Measurements from ENCODE around the gene THEMIS2. TPM values are rescaled to one million over a fixed set of nuclear protein-coding genes. Genes with fewer than 3 reads are reported as not detected.
A peak's percentile ranks its signal among the peaks of the same experiment; 100 is the strongest.

Gene THEMIS2
- 2.7 and 5.3 TPM in 2 replicates for total RNA-seq

GRCh38 chr1:27872059-27872801 is at the start of gene THEMIS2:
Gene THEMIS2, plus strand, starts transcription at chr1:27872544. Its CDS starts 28 bp downstream, at chr1:27872572.

GRCh38 chr1:27830621-27831440 is 41.5 kb upstream of the THEMIS2 start, which contains the start of gene PPP1R8:
Gene PPP1R8, plus strand, starts transcription at chr1:27830782. Its CDS starts 54 bp downstream, at chr1:27830836.

GRCh38 chr1:27934818-27935549 is 62.6 kb downstream of the THEMIS2 start, which contains the start of gene SMPDL3B:
Gene SMPDL3B, plus strand, starts transcription at chr1:27935000. Its CDS starts 184 bp downstream, at chr1:27935184.

Small RNA genes within 50 kb of the gene (small RNA-seq; reads per million reads assigned to genes)
- gene RNU6-1245P (not detected), gene SCARNA1 (4,786 reads per million, percentile 100 among the genes with 10 or more reads in this experiment)

Other genes with a start within 250 kb of the THEMIS2 start
- 0.07 TPM in 1 of 2 replicates, not detected in the other for gene FGR, start 237.4 kb upstream of the THEMIS2 start, total RNA-seq
- gene IFI6, start 200.4 kb upstream of the THEMIS2 start, total RNA-seq, result 17.6 and 21.8 TPM in 2 replicates
- gene FAM76A, start 146.6 kb upstream of the THEMIS2 start, total RNA-seq, result 8.0 and 9.6 TPM in 2 replicates
- gene STX12, start 99.3 kb upstream of the THEMIS2 start, total RNA-seq, result 138 and 152 TPM in 2 replicates
- gene PPP1R8, start 41.8 kb upstream of the THEMIS2 start, total RNA-seq, result 44.4 and 51.3 TPM in 2 replicates
- 35.8 and 36.8 TPM in 2 replicates for gene RPA2, start 42.0 kb downstream of the THEMIS2 start, total RNA-seq
- gene SMPDL3B, start 62.5 kb downstream of the THEMIS2 start, total RNA-seq, result 0.27 and 0.29 TPM in 2 replicates
- gene XKR8, start 87.4 kb downstream of the THEMIS2 start, total RNA-seq, result 6.6 and 7.7 TPM in 2 replicates
- gene EYA3, start 216.1 kb downstream of the THEMIS2 start, total RNA-seq, result 29.1 and 42.4 TPM in 2 replicates